Cerebellar cortex (tissue), 1 donor: ENCODE results near the gene DERL3.
A peak's percentile ranks its signal among the peaks of the same experiment; 100 is the strongest.

Source experiments
- DNase-seq: peaks from one replicate; pipeline ENCODE4 v3.0.0-alpha.2; 2015; ENCODE audit warnings: low spot score

DERL3 gene

DNA sequence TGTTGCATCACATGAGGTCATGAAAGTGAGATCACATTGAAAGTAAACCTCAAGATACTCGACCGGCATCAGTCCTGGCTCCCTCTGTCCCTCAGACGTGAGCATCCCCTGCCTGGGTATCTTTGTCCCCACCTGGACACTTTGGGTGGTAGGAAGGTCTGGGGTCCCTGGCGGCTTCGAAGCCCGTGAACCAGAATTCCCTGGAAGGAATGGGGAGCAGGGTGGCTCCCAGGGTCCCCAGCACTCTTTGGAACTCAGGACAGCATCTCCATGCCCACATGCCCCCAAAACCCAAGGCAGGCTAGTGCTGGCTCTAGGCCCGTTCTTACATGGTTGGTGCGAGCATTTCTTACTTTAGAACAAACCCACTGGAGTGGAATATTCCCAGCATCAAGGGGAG lies 7.5 kb downstream of the DERL3 start:
- DNase-seq = no peak

- no peak for DNase-seq
Measured at GRCh38 chr22:23829845-23830372, 8.9 kb downstream of the DERL3 start.

DNA sequence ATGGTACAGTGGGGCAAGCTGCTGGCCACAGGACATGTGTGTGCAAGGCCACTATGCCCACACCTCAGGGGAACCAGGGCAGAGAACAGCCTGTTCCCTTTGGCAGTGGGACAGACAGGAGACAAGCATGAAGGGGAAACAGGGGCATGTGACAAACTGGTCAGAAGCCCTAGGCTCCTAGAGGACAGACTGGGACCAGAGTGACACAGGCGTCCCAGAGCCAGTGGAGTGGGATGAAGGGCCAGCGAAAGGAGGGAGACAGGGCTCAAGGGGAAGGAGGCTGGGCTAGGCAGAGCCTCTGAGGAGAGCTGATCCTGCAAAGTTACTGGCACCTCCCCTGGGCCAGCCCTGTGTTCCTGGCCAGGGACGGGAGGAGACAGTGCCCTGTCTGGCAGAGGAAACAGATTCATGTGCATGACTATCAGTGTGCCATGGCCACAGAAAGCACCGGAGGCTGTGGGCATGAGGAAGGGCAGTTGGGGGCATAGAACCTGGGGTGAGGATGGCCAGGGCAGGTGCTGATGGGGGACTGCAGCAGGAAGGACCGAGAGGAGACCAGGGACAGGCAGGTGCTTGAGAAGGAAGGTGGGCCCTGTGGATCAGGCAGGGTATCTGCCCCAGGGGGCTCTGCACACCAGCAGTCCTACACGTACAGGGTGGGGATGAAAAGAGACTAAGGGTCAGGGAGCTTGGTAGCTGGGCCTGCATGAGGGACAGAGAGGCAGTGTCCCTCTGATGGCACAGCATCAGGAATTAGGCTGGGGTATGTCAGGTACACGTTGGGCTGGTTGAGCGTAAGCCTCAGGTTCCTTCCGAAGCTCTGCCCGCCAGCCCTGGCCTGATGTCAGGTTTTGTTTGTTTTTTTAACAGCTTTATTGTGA lies 9.8 kb downstream of the DERL3 start:
- peak; percentile 80 for DNase-seq

DNA sequence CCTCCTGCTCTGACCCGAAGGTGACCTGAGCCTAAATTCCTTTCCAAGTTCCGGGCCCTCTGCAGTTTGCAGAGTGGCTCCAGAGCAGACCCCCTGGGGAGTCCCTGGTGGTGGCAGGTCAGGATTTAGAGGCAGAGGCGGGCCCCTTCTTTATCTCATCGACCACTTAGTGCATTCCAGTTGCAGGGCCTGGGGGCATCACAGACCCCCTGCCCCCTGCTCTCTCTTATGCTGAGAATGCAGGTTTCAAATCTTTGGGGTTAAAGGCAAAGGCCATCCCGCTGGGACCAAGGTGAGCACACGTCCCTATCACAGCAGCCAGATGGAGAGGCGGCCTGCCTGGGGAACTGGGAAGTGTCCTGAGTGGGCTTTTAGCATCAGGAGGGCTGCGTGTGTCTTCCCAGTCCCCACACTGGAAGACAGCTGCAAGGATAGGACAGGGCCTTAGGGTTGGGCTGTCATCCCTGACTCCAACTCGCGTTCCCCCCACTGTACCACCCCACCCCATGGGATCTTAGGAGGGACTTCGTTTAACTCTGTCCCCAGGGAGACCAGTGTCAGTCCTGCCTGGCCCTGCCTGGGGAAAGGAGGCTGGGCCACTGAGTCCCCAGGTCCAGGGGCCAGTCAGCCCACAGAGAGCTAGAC lies 11.3 kb downstream of the DERL3 start:
- DNase-seq = no peak

DNA sequence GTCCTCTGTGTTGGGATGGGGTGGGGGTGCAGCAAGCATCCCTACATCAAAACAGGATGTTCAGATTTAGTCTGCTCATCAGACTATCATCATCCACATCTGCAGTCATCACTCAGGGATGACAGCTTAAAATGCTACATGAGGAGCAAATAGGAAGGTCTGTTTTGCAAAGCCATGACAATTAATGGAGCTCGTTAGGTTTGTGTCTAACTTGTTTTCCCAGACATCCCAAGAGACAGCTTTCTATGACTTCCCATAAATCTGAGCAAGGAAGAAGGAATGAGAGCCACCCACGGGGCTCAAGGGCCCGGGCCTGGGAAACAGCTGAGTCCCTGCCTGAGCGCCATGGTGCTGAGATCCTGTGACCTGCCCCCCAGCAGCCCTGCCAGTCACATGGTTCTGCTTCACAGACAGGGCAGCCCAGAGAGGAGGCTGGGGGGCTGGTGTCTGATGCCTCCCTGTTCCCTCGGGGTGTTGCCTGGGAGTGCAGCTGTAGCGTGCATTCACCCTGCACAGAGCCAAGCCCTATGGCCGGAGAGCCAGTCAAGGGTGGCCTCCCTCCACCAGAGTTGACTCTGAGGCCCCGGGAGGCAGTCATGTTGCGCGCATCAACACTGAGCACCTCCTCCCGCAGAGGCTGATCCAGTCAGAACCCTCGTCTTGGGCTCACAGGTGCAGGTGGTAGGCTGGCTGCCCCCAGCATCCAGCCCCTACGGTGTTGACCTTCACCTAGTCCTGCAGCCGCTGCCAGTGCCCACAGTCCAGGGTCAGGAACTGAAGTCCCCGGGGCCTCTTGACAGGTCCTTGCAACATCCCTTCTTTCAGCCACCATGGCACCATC lies 12.1 kb downstream of the DERL3 start:
- no peak for DNase-seq

GRCh38 chr22:23825246-23825905 lies 13.4 kb downstream of the DERL3 start:
- DNase-seq = no peak

- DNase-seq = no peak
Measured at GRCh38 chr22:23824476-23825245, 14.1 kb downstream of the DERL3 start.

GRCh38 chr22:23823331-23823791 lies 15.4 kb downstream of the DERL3 start:
- peak; percentile 79 for DNase-seq

DNA sequence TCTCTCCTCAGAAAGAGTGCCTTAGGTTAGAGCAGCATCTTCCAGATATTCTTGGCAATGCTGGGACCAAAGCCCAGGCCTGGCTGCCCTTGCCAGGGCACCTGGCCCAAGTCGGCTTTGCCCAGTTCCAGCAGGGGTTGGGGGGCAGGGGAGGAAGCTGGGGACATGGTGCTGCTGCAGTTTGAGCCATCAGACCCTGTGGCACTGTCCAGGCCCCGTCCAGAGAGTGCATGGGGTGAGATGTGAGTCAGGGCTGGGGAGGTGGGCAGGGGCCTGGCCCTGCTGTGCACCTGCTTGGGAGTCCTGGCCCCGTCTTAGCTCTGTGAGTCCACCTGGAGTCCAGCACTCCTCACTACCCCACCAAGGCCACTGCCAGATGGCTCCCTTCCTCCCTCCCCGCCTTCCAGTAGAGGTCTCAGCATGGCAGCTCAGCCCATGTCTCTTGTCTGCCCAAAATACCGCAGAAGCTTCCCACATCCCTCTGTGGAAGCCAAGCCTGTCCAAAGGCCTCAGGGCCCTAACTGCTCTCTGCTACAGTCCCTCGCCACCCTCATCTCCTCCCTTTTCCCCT lies 16.6 kb downstream of the DERL3 start:
- DNase-seq = peak; percentile 97

- DNase-seq = no peak
Measured at GRCh38 chr22:23820748-23821211, 18.0 kb downstream of the DERL3 start.

- no peak for DNase-seq
Measured at GRCh38 chr22:23818541-23818940, 20.3 kb downstream of the DERL3 start.

DNA sequence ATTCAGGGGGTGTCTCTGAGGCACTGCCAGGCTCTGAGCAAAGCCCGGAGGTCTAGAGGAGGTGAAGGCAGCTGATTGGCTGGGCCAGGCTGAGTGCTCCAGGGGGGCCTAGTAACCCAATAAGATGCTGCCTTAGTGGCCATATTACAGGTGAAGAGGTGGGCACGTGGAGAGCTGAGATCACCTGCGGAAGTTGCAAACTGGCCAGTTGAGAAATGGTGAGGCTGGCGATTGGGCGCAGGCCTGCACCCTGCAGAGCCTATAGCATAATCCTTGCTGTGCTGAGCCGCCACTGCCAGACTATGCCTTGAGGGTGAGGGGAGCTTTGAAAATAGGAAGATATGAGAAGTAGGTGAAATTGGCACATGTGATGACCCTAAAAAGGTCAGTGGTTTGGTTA lies 21.7 kb downstream of the DERL3 start:
- DNase-seq = no peak

GRCh38 chr22:23816156-23816976 lies 22.4 kb downstream of the DERL3 start:
- DNase-seq = peak; percentile 98

DNA sequence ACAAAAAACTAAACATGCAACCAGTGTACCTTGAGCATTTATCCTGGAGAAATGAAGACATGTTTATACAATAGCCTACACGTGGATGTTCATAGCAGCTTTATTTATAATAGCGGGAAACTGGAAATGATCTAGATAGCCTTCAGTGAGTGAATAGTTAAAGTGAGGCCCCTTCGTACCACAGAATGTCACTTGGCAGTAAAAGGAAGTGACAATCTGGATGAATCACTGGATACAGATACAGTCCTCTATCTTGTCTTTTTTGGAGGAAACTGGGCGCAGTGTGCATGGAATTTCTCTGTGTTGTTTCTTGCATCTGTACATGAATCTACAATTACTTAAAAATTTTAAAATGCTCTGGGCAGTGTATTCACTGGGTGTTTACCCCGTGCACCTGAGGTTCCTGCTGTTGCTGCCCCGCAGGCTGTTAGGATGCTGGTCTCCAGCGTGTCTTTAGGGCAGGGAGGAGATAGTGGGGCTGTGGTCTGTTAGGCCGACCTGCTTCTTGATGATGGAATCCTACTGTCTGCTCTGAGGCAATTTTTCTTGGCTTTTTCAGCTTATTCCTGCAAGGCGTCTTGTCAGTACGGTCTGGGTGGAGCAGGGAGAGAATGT lies 23.2 kb downstream of the DERL3 start:
- DNase-seq = no peak

GRCh38 chr22:23812378-23812777 lies 26.4 kb downstream of the DERL3 start:
- no peak for DNase-seq

DNA sequence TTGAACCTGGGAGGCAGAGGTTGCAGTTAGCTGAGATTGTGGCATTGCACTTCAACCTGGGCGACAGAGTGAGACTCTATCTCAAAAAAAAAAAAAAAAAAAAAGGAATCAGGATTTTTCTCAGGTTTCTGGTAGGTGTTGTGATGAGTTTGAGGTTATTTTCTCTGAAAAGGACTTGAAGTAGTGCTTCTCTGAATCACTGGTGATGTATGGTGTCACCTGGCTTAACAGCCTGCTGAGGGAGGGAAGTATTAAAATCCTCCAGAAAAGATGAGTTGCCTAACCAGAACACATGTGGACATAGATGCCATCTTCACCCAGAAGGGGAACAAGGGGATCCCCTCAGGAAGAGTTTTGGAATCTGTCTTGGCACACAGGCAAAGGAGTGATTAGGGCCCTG lies 32.0 kb downstream of the DERL3 start:
- DNase-seq = no peak

GRCh38 chr22:23804781-23805291 lies 34.0 kb downstream of the DERL3 start:
- no peak for DNase-seq

GRCh38 chr22:23803001-23803819 lies 35.6 kb downstream of the DERL3 start:
- DNase-seq = peak; percentile 98
